KMS-11 (cell line): Measurements from ENCODE around the gene PTGR1.

ENCODE experiments used
- H2AFZ ChIP-seq: fragments of 200-600 bp; sonication (generic); 2 replicates; pipeline ENCODE4 v1.6.1; 2016; ENCODE audit warnings: antibody characterized with exemption, mixed run types, low read depth
- H3K27ac ChIP-seq: fragments of 200-600 bp; sonication (generic); 2 replicates; pipeline ENCODE4 v1.6.1; 2016; ENCODE audit warnings: mild to moderate bottlenecking, mixed run types
- H3K27me3 ChIP-seq: fragments of 200-600 bp; sonication (generic); 2 replicates; pipeline ENCODE4 v1.6.1; 2017; ENCODE audit warnings: mild to moderate bottlenecking, low read depth, mixed run types, moderate library complexity; ENCODE audit not compliant: insufficient read depth
- H3K36me3 ChIP-seq: fragments of 200-600 bp; sonication (generic); 2 replicates; pipeline ENCODE4 v1.6.1; 2017; ENCODE audit warnings: mild to moderate bottlenecking, mixed run types; ENCODE audit not compliant: insufficient read depth
- H3K4me1 ChIP-seq: fragments of 200-600 bp; sonication (generic); 2 replicates; pipeline ENCODE4 v1.6.1; 2016; ENCODE audit warnings: mild to moderate bottlenecking, low read depth, mixed run types; ENCODE audit not compliant: poor library complexity, severe bottlenecking
- H3K4me2 ChIP-seq: fragments of 200-600 bp; sonication (generic); 2 replicates; pipeline ENCODE4 v1.7.0; 2016; ENCODE audit warnings: mild to moderate bottlenecking, mixed run types
- H3K4me3 ChIP-seq: fragments of 200-600 bp; sonication (generic); IDR thresholded peaks from 2 replicates; pipeline ENCODE4 v1.6.1; 2017; ENCODE audit warnings: low read depth, low read length, mixed read lengths; ENCODE audit not compliant: insufficient read depth
- H3K79me2 ChIP-seq: fragments of 200-600 bp; sonication (generic); 2 replicates; pipeline ENCODE4 v1.6.1; 2016; ENCODE audit warnings: low read depth, mixed run types; ENCODE audit not compliant: insufficient read depth
- H3K9ac ChIP-seq: fragments of 200-600 bp; sonication (generic); 2 replicates; pipeline ENCODE4 v1.6.1; 2016; ENCODE audit warnings: mild to moderate bottlenecking, mixed run types
- H4K20me1 ChIP-seq: fragments of 200-600 bp; sonication (generic); 2 replicates; pipeline ENCODE4 v1.6.1; 2016; ENCODE audit warnings: mild to moderate bottlenecking, mixed run types; ENCODE audit not compliant: insufficient read depth
- TF ChIP-seq, protein P1 (sequence below): fragments of 200-600 bp; sonication (generic); conservative IDR thresholded peaks from 2 replicates; pipeline ENCODE4 v1.6.1; 2017; ENCODE audit warnings: low read depth, mild to moderate bottlenecking, antibody characterized with exemption, low read length, moderate library complexity, mixed read lengths

PTGR1 gene

DNA sequence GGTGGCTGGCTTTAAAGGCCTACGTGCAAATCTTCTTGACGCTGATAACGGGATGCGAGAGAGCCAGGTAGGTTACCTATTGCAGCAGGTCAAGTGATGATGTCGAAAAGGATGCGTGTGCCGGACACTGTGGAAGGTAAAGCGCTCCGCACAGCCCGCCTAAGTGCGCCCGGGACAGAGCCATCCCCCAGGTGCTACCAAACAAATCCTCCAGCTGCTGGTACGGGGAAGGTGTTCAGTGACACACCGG is 31.4 kb upstream of the PTGR1 start:
- Histone ChIP-seq H3K4me1 (peaks cover 15% of the 10 kb centered on the region), H3K4me2 (peak overlapping the region; percentile 88), H3K36me3 (no peaks in the 10 kb centered on the region), H3K27me3 (no peaks in the 10 kb centered on the region), H2AFZ (peak overlapping the region; percentile 85), H4K20me1 (no peaks in the 10 kb centered on the region), H3K4me3 (no peak overlapping the region), H3K27ac (no peak overlapping the region), H3K9ac (peak overlapping the region; percentile 85; the same call in 1 of the 2 replicates), H3K79me2 (peaks cover 44% of the 10 kb centered on the region)
- TF ChIP-seq, protein P1, sequence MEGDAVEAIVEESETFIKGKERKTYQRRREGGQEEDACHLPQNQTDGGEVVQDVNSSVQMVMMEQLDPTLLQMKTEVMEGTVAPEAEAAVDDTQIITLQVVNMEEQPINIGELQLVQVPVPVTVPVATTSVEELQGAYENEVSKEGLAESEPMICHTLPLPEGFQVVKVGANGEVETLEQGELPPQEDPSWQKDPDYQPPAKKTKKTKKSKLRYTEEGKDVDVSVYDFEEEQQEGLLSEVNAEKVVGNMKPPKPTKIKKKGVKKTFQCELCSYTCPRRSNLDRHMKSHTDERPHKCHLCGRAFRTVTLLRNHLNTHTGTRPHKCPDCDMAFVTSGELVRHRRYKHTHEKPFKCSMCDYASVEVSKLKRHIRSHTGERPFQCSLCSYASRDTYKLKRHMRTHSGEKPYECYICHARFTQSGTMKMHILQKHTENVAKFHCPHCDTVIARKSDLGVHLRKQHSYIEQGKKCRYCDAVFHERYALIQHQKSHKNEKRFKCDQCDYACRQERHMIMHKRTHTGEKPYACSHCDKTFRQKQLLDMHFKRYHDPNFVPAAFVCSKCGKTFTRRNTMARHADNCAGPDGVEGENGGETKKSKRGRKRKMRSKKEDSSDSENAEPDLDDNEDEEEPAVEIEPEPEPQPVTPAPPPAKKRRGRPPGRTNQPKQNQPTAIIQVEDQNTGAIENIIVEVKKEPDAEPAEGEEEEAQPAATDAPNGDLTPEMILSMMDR, result no peak

- Histone ChIP-seq H3K27ac (no peak overlapping the region), H3K4me1 (peaks cover 15% of the 10 kb centered on the region), H3K9ac (peak overlapping the region; percentile 13; the same call in 1 of the 2 replicates)
These were observed 30.9 kb upstream of the PTGR1 start for GRCh38 chr9:111630182-111630963.

GRCh38 chr9:111628411-111628810 is 29.0 kb upstream of the PTGR1 start:
- TF ChIP-seq, protein P1, result no peak
- no peak overlapping the region for H3K4me2 ChIP-seq

More at GRCh38 chr9:111630182-111630963, 30.9 kb upstream of the PTGR1 start:
- TF ChIP-seq, protein P1, result no peak
- Histone ChIP-seq H3K4me3 (no peak overlapping the region), H2AFZ (peak overlapping the region; percentile 85), H3K79me2 (peaks cover 39% of the 10 kb centered on the region), H3K36me3 (no peaks in the 10 kb centered on the region), H3K27me3 (no peaks in the 10 kb centered on the region), H4K20me1 (no peaks in the 10 kb centered on the region), H3K4me2 (peak overlapping the region; percentile 88)

DNA sequence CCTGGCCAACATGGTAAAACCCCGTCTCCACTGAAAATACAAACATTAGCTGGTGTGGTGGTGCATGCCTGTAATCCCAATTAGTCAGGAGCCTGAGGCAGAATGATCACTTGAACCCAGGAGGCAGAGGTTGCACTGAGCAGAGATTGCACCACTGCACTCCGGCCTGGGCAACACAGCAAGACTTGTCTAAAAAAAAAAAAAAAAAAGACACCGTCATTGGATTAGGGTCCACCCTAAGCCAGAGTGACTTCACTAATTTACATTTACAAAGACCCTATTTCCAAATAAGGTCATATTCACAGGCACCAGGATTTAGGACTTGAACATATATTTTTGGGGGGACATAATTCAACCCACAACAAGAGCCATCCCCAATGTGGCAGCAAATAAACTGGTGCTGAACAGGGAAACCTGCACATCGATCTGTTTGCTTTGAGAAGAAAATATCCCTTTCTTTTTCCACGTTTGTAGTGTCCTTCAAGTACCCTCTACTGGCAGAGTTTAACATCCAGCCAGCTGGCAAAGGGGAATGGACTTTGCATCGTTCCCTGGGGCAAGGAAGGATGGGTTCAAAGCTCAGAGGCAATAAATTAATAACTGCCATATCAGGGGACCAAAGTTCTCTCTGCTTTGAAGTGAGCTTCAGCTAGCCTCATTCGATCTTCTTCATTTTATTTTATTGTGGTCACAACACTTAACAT is 28.0 kb upstream of the PTGR1 start:
- H3K4me1 ChIP-seq, result peaks cover 8% of the 10 kb centered on the region
- no peak overlapping the region for H3K4me3 ChIP-seq
- no peaks in the 10 kb centered on the region for H3K36me3 ChIP-seq
- H3K79me2 ChIP-seq, result peaks cover 9% of the 10 kb centered on the region
- no peaks in the 10 kb centered on the region for H4K20me1 ChIP-seq
- no peak overlapping the region for H3K9ac ChIP-seq
- H3K4me2 ChIP-seq, result no peak overlapping the region
- H2AFZ ChIP-seq, result no peak overlapping the region
- TF ChIP-seq, protein P1, result no peak
- H3K27me3 ChIP-seq, result no peaks in the 10 kb centered on the region
- H3K27ac ChIP-seq, result no peak overlapping the region

More at GRCh38 chr9:111628411-111628810, 29.0 kb upstream of the PTGR1 start:
- H3K79me2 ChIP-seq, result peaks cover 19% of the 10 kb centered on the region
- H3K27me3 ChIP-seq, result no peaks in the 10 kb centered on the region
- no peaks in the 10 kb centered on the region for H3K36me3 ChIP-seq
- H3K27ac ChIP-seq, result no peak overlapping the region
- no peak overlapping the region for H3K9ac ChIP-seq
- H2AFZ ChIP-seq, result no peak overlapping the region
- H3K4me1 ChIP-seq, result peaks cover 15% of the 10 kb centered on the region
- no peak overlapping the region for H3K4me3 ChIP-seq
- no peaks in the 10 kb centered on the region for H4K20me1 ChIP-seq
